HCT116 (cell line): ENCODE measurements around the gene ADAMTS13.

Experiments used
- ELF1 ChIP-seq: IDR thresholded peaks from 2 replicates; pipeline ENCODE4 v1.6.1; 2012; ENCODE audit warnings: low read depth, borderline replicate concordance
- POLR2A ChIP-seq: IDR thresholded peaks from 2 replicates; pipeline ENCODE4 v1.7.0; 2011; ENCODE audit warnings: borderline replicate concordance; ENCODE audit not compliant: insufficient read depth, insufficient read length; ENCODE audit errors: extremely low read depth
- POLR2AphosphoS5 ChIP-seq: IDR thresholded peaks from 2 replicates; pipeline ENCODE4 v1.6.1; 2011; ENCODE audit warnings: mild to moderate bottlenecking, low read depth, low read length, moderate library complexity
- RAD21 ChIP-seq: IDR thresholded peaks from 2 replicates; pipeline ENCODE4 v1.6.1; 2012; ENCODE audit warnings: low read depth, mild to moderate bottlenecking
- ZNF274 ChIP-seq: fragments of 200-500 bp; sonication (Bioruptor generic); IDR thresholded peaks from 2 replicates; pipeline ENCODE4 v1.6.1; 2014; ENCODE audit warnings: mild to moderate bottlenecking, low read depth, low read length, inconsistent platforms
- TF ChIP-seq, protein P1 (sequence below): IDR thresholded peaks from 2 replicates; pipeline ENCODE4 v1.6.1; 2012; ENCODE audit warnings: low read depth
- TF ChIP-seq, protein P2 (sequence below), 3 experiments: fragments of 200-600 bp in 1 of 3; sonication (generic) in 1 of 3; IDR thresholded peaks in 2 of 3; conservative IDR thresholded peaks in 1 of 3; 2 replicates each; pipeline ENCODE4 v1.5.1; 2012 to 2017; ENCODE audit warnings: low read depth in 2 of 3, low read length in 2 of 3, antibody characterized with exemption in 1 of 3, borderline replicate concordance in 1 of 3, control low read depth in 1 of 3, mild to moderate bottlenecking in 1 of 3, mixed read lengths in 1 of 3, mixed run types in 1 of 3, moderate library complexity in 1 of 3; ENCODE audit not compliant: insufficient read depth in 1 of 3
- TF ChIP-seq, protein P3 (sequence below): IDR thresholded peaks from 2 replicates; pipeline ENCODE4 v1.6.1; 2012

DNA sequence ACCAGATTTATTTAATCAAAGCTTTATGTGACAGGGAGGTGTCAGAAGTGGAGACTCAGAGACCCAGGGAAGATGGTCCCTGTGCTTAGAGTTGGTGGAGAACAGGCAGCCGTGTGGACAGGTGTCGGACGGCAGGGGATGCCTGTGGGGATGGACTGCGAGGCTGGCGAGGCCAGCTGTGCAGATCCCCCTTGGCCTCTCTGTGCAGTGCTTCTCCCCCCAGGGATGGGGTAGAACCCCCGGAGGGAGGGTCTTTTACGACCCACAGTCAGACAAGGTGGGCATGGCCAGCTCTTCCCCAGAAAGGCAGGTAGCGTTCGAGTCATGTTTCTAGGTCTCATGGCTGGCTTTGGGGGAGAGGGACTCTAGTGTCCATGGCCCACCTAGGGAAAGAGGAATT, 61.4 kb downstream of the ADAMTS13 start:
- TF ChIP-seq, protein P1, sequence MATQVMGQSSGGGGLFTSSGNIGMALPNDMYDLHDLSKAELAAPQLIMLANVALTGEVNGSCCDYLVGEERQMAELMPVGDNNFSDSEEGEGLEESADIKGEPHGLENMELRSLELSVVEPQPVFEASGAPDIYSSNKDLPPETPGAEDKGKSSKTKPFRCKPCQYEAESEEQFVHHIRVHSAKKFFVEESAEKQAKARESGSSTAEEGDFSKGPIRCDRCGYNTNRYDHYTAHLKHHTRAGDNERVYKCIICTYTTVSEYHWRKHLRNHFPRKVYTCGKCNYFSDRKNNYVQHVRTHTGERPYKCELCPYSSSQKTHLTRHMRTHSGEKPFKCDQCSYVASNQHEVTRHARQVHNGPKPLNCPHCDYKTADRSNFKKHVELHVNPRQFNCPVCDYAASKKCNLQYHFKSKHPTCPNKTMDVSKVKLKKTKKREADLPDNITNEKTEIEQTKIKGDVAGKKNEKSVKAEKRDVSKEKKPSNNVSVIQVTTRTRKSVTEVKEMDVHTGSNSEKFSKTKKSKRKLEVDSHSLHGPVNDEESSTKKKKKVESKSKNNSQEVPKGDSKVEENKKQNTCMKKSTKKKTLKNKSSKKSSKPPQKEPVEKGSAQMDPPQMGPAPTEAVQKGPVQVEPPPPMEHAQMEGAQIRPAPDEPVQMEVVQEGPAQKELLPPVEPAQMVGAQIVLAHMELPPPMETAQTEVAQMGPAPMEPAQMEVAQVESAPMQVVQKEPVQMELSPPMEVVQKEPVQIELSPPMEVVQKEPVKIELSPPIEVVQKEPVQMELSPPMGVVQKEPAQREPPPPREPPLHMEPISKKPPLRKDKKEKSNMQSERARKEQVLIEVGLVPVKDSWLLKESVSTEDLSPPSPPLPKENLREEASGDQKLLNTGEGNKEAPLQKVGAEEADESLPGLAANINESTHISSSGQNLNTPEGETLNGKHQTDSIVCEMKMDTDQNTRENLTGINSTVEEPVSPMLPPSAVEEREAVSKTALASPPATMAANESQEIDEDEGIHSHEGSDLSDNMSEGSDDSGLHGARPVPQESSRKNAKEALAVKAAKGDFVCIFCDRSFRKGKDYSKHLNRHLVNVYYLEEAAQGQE, result no peak
- TF ChIP-seq POLR2AphosphoS5 (no peak), RAD21 (no peak), ZNF274 (no peak), POLR2A (no peak), ELF1 (no peak)
- TF ChIP-seq, protein P2, sequence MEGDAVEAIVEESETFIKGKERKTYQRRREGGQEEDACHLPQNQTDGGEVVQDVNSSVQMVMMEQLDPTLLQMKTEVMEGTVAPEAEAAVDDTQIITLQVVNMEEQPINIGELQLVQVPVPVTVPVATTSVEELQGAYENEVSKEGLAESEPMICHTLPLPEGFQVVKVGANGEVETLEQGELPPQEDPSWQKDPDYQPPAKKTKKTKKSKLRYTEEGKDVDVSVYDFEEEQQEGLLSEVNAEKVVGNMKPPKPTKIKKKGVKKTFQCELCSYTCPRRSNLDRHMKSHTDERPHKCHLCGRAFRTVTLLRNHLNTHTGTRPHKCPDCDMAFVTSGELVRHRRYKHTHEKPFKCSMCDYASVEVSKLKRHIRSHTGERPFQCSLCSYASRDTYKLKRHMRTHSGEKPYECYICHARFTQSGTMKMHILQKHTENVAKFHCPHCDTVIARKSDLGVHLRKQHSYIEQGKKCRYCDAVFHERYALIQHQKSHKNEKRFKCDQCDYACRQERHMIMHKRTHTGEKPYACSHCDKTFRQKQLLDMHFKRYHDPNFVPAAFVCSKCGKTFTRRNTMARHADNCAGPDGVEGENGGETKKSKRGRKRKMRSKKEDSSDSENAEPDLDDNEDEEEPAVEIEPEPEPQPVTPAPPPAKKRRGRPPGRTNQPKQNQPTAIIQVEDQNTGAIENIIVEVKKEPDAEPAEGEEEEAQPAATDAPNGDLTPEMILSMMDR (IDR thresholded peaks at IDR 0.05 in 2 of 3, conservative IDR thresholded peaks at IDR 0.05 in 1 of 3; ENCODE audit: borderline replicate concordance in 1 of 3, insufficient read depth in 1 of 3, low read depth in 2 of 3, low read length in 2 of 3), result no peak
- TF ChIP-seq, protein P3, sequence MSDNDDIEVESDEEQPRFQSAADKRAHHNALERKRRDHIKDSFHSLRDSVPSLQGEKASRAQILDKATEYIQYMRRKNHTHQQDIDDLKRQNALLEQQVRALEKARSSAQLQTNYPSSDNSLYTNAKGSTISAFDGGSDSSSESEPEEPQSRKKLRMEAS, result no peak
